ENCODE measurements around the gene THSD8. TPM values are rescaled to one million over a fixed set of nuclear protein-coding genes. Genes with fewer than 3 reads are reported as not detected.

The THSD8 gene
- total RNA-seq, 1 experiment from 2014 or later, result 45.8 TPM

GRCh38 chr19:12778017-12778904 is 23.6 kb upstream of the THSD8 start:
- Histone ChIP-seq H3K9me3 (ENCODE audit: control insufficient read depth, low read depth, low read length) (no peaks in the 10 kb centered on the region), H3K23ac (ENCODE audit: insufficient read length, low read depth, low read length) (no peak overlapping the region), H3K79me1 (ENCODE audit: insufficient read depth, low read depth, low read length, poor library complexity, severe bottlenecking) (no peaks in the 10 kb centered on the region), H2BK12ac (ENCODE audit: insufficient read length, low read depth, low read length) (no peak overlapping the region), H3K27me3 (ENCODE audit: insufficient read depth, low read length) (no peaks in the 10 kb centered on the region), H3K14ac (ENCODE audit: insufficient read depth, low read length) (no peak overlapping the region), H4K91ac (ENCODE audit: insufficient read length, low read depth, low read length) (no peak overlapping the region), H4K8ac (replicated peaks; ENCODE audit: insufficient read length, low read depth, low read length) (no peak overlapping the region), H2BK20ac (ENCODE audit: low read depth, low read length, poor library complexity, severe bottlenecking) (no peak overlapping the region), H3K56ac (ENCODE audit: insufficient read length, low read depth, low read length) (no peak overlapping the region), H4K5ac (ENCODE audit: insufficient read length, low read depth, low read length) (no peak overlapping the region), H2AK5ac (ENCODE audit: insufficient read length, low read length) (no peak overlapping the region), H3K23me2 (ENCODE audit: insufficient read length, low read depth, low read length, poor library complexity, severe bottlenecking) (peaks cover 25% of the 10 kb centered on the region), H3K4ac (ENCODE audit: low read depth, low read length) (no peak overlapping the region), H3K27ac (ENCODE audit: insufficient read length, low read depth, low read length) (no peak overlapping the region), H4K20me1 (ENCODE audit: control insufficient read depth, insufficient read depth, insufficient read length) (no peaks in the 10 kb centered on the region), H2BK120ac (ENCODE audit: low read depth, low read length, poor library complexity, severe bottlenecking) (no peak overlapping the region), H3K9ac (ENCODE audit: extremely low read depth, insufficient read length, low read length) (peak overlapping the region; percentile 5), H3T11ph (ENCODE audit: low read length) (no peak overlapping the region), H3K4me1 (ENCODE audit: insufficient read depth, low read length) (no peaks in the 10 kb centered on the region), H3K79me2 (ENCODE audit: insufficient read depth, low read length) (no peaks in the 10 kb centered on the region), H3K4me2 (ENCODE audit: insufficient read depth, insufficient read length, low read length) (peak overlapping the region; percentile 78), H2BK5ac (ENCODE audit: insufficient read length, low read length) (no peak overlapping the region), H3K18ac (ENCODE audit: insufficient read length, low read depth, low read length) (no peak overlapping the region), H2BK15ac (ENCODE audit: low read depth, low read length) (no peak overlapping the region), H2AFZ (ENCODE audit: low read length) (no peak overlapping the region)
- peak; percentile 63 for DNase-seq
- H3K27me3 Mint-ChIP-seq (ENCODE audit: low read depth), result no peaks in the 10 kb centered on the region; the same call in 1 of the 2 replicates
- WGBS (ENCODE audit: extremely low coverage, insufficient read length, low lambda C conversion rate), result no CpG with 5 or more reads among the region's 44 CpGs
- peaks cover 24 to 25% of the 10 kb centered on the region in 2 experiments for H3K4me1 Mint-ChIP-seq
- H3K4me3 Mint-ChIP-seq, result peak overlapping the region; percentile 69 to 85
- peak overlapping the region in 2 of 3 experiments; percentile 59 to 91; a peak in 3 of 7 replicates for H3K27ac Mint-ChIP-seq
- H3K9me3 Mint-ChIP-seq, result no peaks in the 10 kb centered on the region
- TF ChIP-seq, protein P1, sequence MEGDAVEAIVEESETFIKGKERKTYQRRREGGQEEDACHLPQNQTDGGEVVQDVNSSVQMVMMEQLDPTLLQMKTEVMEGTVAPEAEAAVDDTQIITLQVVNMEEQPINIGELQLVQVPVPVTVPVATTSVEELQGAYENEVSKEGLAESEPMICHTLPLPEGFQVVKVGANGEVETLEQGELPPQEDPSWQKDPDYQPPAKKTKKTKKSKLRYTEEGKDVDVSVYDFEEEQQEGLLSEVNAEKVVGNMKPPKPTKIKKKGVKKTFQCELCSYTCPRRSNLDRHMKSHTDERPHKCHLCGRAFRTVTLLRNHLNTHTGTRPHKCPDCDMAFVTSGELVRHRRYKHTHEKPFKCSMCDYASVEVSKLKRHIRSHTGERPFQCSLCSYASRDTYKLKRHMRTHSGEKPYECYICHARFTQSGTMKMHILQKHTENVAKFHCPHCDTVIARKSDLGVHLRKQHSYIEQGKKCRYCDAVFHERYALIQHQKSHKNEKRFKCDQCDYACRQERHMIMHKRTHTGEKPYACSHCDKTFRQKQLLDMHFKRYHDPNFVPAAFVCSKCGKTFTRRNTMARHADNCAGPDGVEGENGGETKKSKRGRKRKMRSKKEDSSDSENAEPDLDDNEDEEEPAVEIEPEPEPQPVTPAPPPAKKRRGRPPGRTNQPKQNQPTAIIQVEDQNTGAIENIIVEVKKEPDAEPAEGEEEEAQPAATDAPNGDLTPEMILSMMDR (conservative IDR thresholded peaks at IDR 0.05), result no peak
- peaks cover 8 to 13% (median 12%) of the 10 kb centered on the region in 3 experiments; a peak in 6 of 7 replicates for H3K36me3 Mint-ChIP-seq (ENCODE audit: insufficient read depth in 1 of 3, low read depth in 3 of 3)

Data from H9 (cell line).